HepG2 (cell line): Measurements from ENCODE around the gene SHANK2. TPM values are rescaled to one million over a fixed set of nuclear protein-coding genes. Genes with fewer than 3 reads are reported as not detected.
A peak's percentile ranks its signal among the peaks of the same experiment; 100 is the strongest.

Experiments
- AFF4 ChIP-seq: sonication (generic); formaldehyde crosslinking; IDR thresholded peaks from 2 replicates; pipeline ENCODE4 v1.4.0; 2020; ENCODE audit warnings: missing genetic modification reagents
- ARID4A ChIP-seq: sonication (generic); formaldehyde crosslinking; IDR thresholded peaks from 2 replicates; pipeline ENCODE4 v1.5.0; 2020; ENCODE audit warnings: mild to moderate bottlenecking, missing genetic modification reagents, borderline replicate concordance
- ATAD3A ChIP-seq: sonication (generic); formaldehyde crosslinking; IDR thresholded peaks from 2 replicates; pipeline ENCODE4 v1.4.0; 2020; ENCODE audit warnings: missing genetic modification reagents
- CCAR2 ChIP-seq: fragments of 200-400 bp; formaldehyde crosslinking; optimal IDR thresholded peaks from 2 replicates; pipeline ENCODE3; 2018; ENCODE audit warnings: low read depth, mild to moderate bottlenecking, low read length, moderate library complexity
- E2F1 ChIP-seq: sonication (generic); formaldehyde crosslinking; IDR thresholded peaks from 2 replicates; pipeline ENCODE4 v1.5.0; 2020; ENCODE audit warnings: missing genetic modification reagents
- GRHL1 ChIP-seq: sonication (generic); formaldehyde crosslinking; conservative IDR thresholded peaks from 2 replicates; pipeline ENCODE4 v1.8.0; 2022; ENCODE audit warnings: missing genetic modification reagents
- MNT ChIP-seq: fragments of 450-650 bp; IDR thresholded peaks from 2 replicates; pipeline ENCODE4 v1.6.1; 2016
- RBM22 ChIP-seq: fragments of 200-400 bp; formaldehyde crosslinking; optimal IDR thresholded peaks from 2 replicates; pipeline ENCODE3; 2017; ENCODE audit warnings: mild to moderate bottlenecking, low read length, moderate library complexity
- SIX1 ChIP-seq: sonication (generic); formaldehyde crosslinking; IDR thresholded peaks from 2 replicates; pipeline ENCODE4 v1.4.0; 2020; ENCODE audit warnings: missing genetic modification reagents, borderline replicate concordance
- TERF1 ChIP-seq: sonication (generic); formaldehyde crosslinking; IDR thresholded peaks from 2 replicates; pipeline ENCODE4 v1.8.0; 2022; ENCODE audit warnings: mild to moderate bottlenecking, missing genetic modification reagents, moderate library complexity
- ZNF256 ChIP-seq: sonication (generic); formaldehyde crosslinking; conservative IDR thresholded peaks from 2 replicates; pipeline ENCODE4 v1.4.0; 2020; ENCODE audit warnings: missing genetic modification reagents
- ZNF335 ChIP-seq: sonication (generic); formaldehyde crosslinking; IDR thresholded peaks from 2 replicates; pipeline ENCODE4 v1.4.0; 2020; ENCODE audit warnings: missing genetic modification reagents
- ZNF557 ChIP-seq: sonication (generic); formaldehyde crosslinking; IDR thresholded peaks from 2 replicates; pipeline ENCODE4 v1.4.0; 2020; ENCODE audit warnings: missing genetic modification reagents
- ZNF746 ChIP-seq: sonication (generic); formaldehyde crosslinking; IDR thresholded peaks from 2 replicates; pipeline ENCODE4 v1.8.0; 2022; ENCODE audit warnings: mild to moderate bottlenecking, missing genetic modification reagents
- polyA plus RNA-seq, 8 experiments: library from polyadenylated mRNA; depleted of rRNA in 3 of 8; stranded (reverse) in 7 of 8; unstranded in 1 of 8; fragments of >200 nt; fragmentation: Illumina TruSeq in 4 of 8; extraction: Trizol in 4 of 8; gene quantifications; 2 replicates each; pipeline versions ENCODE4 v1.2.1 to v1.2.3, GENCODE V29; 2011 to 2016; ENCODE audit warnings: low read depth in 4 of 8, missing spikeins in 1 of 8, mixed read lengths in 1 of 8; ENCODE audit not compliant: insufficient read depth in 1 of 8
- total RNA-seq, 5 experiments: library from RNA; depleted of rRNA; stranded (reverse); fragments of >200 nt; fragmentation: Illumina TruSeq; extraction: Trizol; gene quantifications; 2 replicates each; pipeline ENCODE4 v1.2.3, GENCODE V29; 2016; ENCODE audit warnings: low read depth in 1 of 5

Gene SHANK2
- total and polyA plus RNA-seq, 2 of the 13 experiments (the other 11 are each of a cell fraction or from before 2014, with no cell fraction given): 10.2 to 13.0 TPM

GRCh38 chr11:71240865-71241691 is 11.3 kb downstream of the SHANK2 start (continued):
- TF ChIP-seq GRHL1 (CRISPR knock-in tag) (no peak), AFF4 (CRISPR knock-in tag) (no peak), ZNF256 (CRISPR knock-in tag) (no peak), ATAD3A (no peak), ZNF557 (CRISPR knock-in tag) (peak; percentile 73; the same call in 1 of the 2 replicates), MNT (no peak), RBM22 (no peak), ZNF746 (peak; percentile 77; the same call in 1 of the 2 replicates), E2F1 (CRISPR knock-in tag) (no peak; the same call in 1 of the 2 replicates), SIX1 (CRISPR knock-in tag) (0 out of 2 replicates have a peak, but pooled peaks have one; percentile 44), TERF1 (CRISPR knock-in tag) (no peak), ARID4A (CRISPR knock-in tag) (peak; percentile 82; the same call in 1 of the 2 replicates), ZNF335 (CRISPR knock-in tag) (peak; percentile 43; the same call in 1 of the 2 replicates), CCAR2 (no peak)
